DMS114 treated with DMSO at 0.1 percent for 48 hours (cell line): ENCODE results near the gene CDK18.
A peak's percentile ranks its signal among the peaks of the same experiment; 100 is the strongest.
"Not testable (repeated sequence)": the region's sequence is repeated elsewhere in the genome, so short reads cannot be mapped to it uniquely, and the experiment has no call there.

ENCODE experiments used
- DNase-seq: peaks from one replicate; lab custom pipeline; 2025; ENCODE audit not compliant: unreplicated experiment; lab: John Stamatoyannopoulos, UW

CDK18 gene

GRCh38 chr1:205480349-205480985 lies 24.0 kb upstream of the CDK18 start:
- DNase-seq = no peak

- no peak for DNase-seq
These were observed 23.3 kb upstream of the CDK18 start for GRCh38 chr1:205481218-205481617.

- DNase-seq = no peak
These were observed 22.8 kb upstream of the CDK18 start for GRCh38 chr1:205481629-205482151.

GRCh38 chr1:205482587-205482986 lies 21.9 kb upstream of the CDK18 start:
- DNase-seq = not testable (repeated sequence)

- no peak for DNase-seq
These were observed 21.1 kb upstream of the CDK18 start for GRCh38 chr1:205483372-205483771.

- DNase-seq = peak; percentile 72
These were observed 19.2 kb upstream of the CDK18 start for GRCh38 chr1:205484985-205485967.

GRCh38 chr1:205486258-205486657 lies 18.2 kb upstream of the CDK18 start:
- DNase-seq = no peak

GRCh38 chr1:205488074-205488723 lies 16.3 kb upstream of the CDK18 start:
- DNase-seq = peak; percentile 64

GRCh38 chr1:205491794-205492193 lies 12.7 kb upstream of the CDK18 start:
- no peak for DNase-seq

GRCh38 chr1:205492201-205492667 lies 12.2 kb upstream of the CDK18 start:
- DNase-seq = no peak

- DNase-seq = no peak
These were observed 11.7 kb upstream of the CDK18 start for GRCh38 chr1:205492774-205493173.

GRCh38 chr1:205493241-205494085 lies 11.0 kb upstream of the CDK18 start:
- no peak for DNase-seq

GRCh38 chr1:205494115-205494514 lies 10.4 kb upstream of the CDK18 start:
- DNase-seq = no peak

GRCh38 chr1:205495237-205495823 lies 9.1 kb upstream of the CDK18 start:
- DNase-seq = no peak

- DNase-seq = no peak
These were observed 7.8 kb upstream of the CDK18 start for GRCh38 chr1:205496661-205497060.

GRCh38 chr1:205497351-205497750 lies 7.1 kb upstream of the CDK18 start:
- no peak for DNase-seq

- DNase-seq = no peak
These were observed 4.7 kb upstream of the CDK18 start for GRCh38 chr1:205499789-205500188.

GRCh38 chr1:205500240-205501233 lies 3.9 kb upstream of the CDK18 start:
- no peak for DNase-seq
